Activated naive CD4-positive, alpha-beta T cell treated with anti-CD3 and anti-CD28 coated beads, Interleukin-2, amount 50 U/mL, for 72 hours (primary cell): ENCODE measurements around the gene AKR7A2. TPM values are rescaled to one million over a fixed set of nuclear protein-coding genes. Genes with fewer than 3 reads are reported as not detected.
"Not testable (repeated sequence)": the region's sequence is repeated elsewhere in the genome, so short reads cannot be mapped to it uniquely, and the experiment has no call there.

ENCODE experiments used
- ATAC-seq, 2 donors: fragments of 150-1000 bp; cut with Tn5 transposase; 2 replicates each; pipeline ENCODE4 v1.10.0; 2021; ENCODE audit warnings: mild to moderate bottlenecking in 2 of 2, moderate library complexity in 2 of 2
- DNase-seq, 2 donors: peaks; one replicate each; pipeline ENCODE4 v3.0.0; 2021 to 2022; ENCODE audit warnings: low spot score in 2 of 2
- H3K27ac Mint-ChIP-seq, 2 donors: one replicate each; pipeline ENCODE4 v1.8.0; 2022; ENCODE audit warnings: mild to moderate bottlenecking in 2 of 2, mixed read lengths in 2 of 2
- H3K36me3 Mint-ChIP-seq, 2 donors: one replicate each; pipeline ENCODE4 v1.8.0; 2022; ENCODE audit warnings: mixed read lengths in 2 of 2
- H3K9me3 Mint-ChIP-seq, 2 donors: one replicate each; pipeline ENCODE4 v1.8.0; 2022; ENCODE audit warnings: mixed read lengths in 2 of 2
- total RNA-seq, 2 donors: library from RNA; stranded (reverse); gene quantifications; one replicate each; pipeline ENCODE4 v1.2.3, GENCODE V29; 2022

Gene AKR7A2
- total RNA-seq, 2 donors from 2014 or later, result 42.9 to 50.2 TPM

- peak overlapping the region in 1 of 2 donors; percentile 27 for H3K27ac Mint-ChIP-seq
- not testable (repeated sequence) for H3K9me3 Mint-ChIP-seq, ATAC-seq, DNase-seq
- peaks cover 11 to 12% of the 10 kb centered on the region in 2 donors for H3K36me3 Mint-ChIP-seq
Measured at GRCh38 chr1:19269427-19270342, 42.3 kb downstream of the AKR7A2 start.

DNA sequence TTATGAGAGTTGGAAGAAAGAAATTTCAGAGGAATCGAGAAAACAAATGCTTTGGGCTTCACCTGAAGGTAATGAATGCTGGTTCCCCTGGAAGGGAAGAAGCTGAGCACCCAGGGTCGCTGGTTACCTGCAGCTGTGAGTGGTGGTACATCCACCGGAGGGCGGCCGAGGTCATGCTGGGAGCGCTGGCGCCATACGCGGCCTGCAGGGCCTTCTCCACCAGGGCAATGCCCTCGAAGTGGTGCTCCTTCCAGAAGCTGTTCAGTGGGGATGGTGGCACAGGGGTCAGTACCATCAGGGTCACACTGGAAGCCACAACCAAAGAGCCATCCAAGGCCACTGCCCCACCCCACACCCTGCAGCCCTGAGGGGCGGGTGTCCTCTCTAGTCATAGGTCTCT is 43.5 kb downstream of the AKR7A2 start:
- no peak for DNase-seq
- peak in 1 of 2 donors; percentile 28 for ATAC-seq
- Mint-ChIP-seq H3K36me3 (peaks cover 6% of the 10 kb centered on the region in 2 donors), H3K27ac (no peak overlapping the region), H3K9me3 (no peaks in the 10 kb centered on the region)

DNA sequence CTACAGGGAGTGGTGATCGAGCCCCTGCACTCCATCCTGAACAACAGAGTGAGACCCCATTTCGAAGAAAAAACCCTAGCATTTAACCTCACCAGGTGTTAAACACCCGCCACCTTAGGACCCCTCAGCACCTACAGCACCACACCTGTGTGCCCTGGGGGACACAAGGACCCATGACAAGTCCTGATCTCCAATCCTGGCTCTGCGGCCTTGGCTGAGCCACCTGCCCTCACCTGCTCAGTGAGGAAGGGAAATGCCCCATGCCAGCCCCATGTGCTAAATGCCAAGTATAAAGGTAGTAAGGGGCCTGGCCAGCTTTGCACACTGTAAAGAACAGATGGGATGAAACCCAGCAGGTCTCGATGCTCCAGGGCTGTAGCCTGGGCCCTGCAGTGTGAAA is 49.2 kb downstream of the AKR7A2 start:
- Mint-ChIP-seq H3K9me3 (no peaks in the 10 kb centered on the region), H3K27ac (no peak overlapping the region), H3K36me3 (peaks cover 3 to 4% of the 10 kb centered on the region in 2 donors)
- peak in 1 of 2 donors; percentile 21 for ATAC-seq
- no peak for DNase-seq

GRCh38 chr1:19262047-19262446 is 49.9 kb downstream of the AKR7A2 start:
- DNase-seq, result no peak
- Mint-ChIP-seq H3K27ac (no peak overlapping the region), H3K9me3 (no peaks in the 10 kb centered on the region), H3K36me3 (peaks cover 4 to 10% of the 10 kb centered on the region in 2 donors)
- ATAC-seq, result no peak

DNA sequence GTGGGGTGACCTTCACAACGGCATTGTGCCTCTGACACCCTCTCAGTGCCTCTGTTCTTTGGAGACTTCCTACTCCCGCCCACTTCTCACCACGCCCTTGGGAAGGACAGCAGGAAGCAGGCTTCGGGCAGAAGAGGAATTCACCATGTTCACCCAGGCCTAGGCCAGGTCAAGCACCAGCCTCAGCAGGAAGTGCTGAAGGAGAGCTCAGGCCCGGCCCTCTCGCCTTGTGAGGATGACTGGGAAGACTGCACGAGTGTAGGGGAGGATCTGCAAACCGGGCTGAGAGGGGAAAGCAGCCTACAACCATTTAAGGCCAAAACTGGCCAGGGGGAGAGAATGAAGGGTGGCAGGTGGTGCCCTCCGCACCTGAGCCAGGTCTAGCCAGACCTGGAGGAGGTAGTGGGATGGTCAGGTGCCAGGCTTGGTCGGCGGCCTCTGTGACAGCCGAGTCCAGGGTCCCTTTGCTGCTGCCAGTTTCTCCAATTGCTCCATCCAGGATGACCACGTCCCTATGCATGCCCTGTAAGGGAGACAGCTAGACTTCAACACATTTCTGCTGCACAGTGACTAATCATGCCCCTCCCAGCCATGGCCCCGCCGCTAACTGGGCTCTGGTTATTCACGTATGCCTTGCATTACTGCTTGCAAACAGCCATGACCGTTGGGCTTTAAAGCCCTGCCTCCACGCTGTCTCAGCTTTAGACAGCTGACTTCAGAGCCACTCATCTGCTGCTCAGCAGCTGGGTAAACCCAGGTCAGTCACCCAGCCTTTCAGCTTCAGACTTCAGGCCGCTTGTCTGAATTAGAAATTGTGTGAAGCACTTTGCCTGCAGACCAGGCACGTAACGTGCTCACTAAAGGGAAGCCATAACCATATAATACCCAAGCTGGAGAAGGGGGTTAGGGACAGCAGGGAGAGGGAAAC is 51.5 kb downstream of the AKR7A2 start:
- ATAC-seq, result no peak
- peaks cover 4 to 12% of the 10 kb centered on the region in 2 donors for H3K36me3 Mint-ChIP-seq
- no peak for DNase-seq
- H3K27ac Mint-ChIP-seq, result peak overlapping the region; percentile 30 to 80
- H3K9me3 Mint-ChIP-seq, result no peaks in the 10 kb centered on the region

DNA sequence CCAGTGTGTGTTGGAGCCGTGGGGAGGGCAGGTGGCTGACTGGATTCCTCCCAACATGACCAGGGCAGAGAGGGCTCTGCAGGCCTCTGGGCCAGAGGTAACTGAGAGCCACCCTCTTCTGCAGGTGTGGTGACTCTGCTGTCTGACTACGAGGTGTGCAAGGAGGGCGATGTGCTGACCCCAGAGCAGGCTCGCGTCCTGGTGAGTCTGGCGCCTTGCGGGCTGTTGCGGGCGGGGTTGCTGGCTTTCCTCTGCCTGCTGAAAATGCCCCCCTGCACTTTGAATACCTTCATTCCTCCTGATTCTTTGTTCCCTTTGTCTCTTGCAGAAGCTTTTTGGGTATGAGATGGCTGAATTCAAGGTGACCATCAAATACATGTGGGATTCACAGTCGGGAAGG is 53.6 kb downstream of the AKR7A2 start:
- H3K36me3 Mint-ChIP-seq, result peaks cover 9 to 18% of the 10 kb centered on the region in 2 donors
- DNase-seq (no peak), ATAC-seq (no peak)
- H3K9me3 Mint-ChIP-seq, result no peaks in the 10 kb centered on the region
- H3K27ac Mint-ChIP-seq, result peak overlapping the region; percentile 50 to 80

- peak in 1 of 2 donors; percentile 83 for DNase-seq
- ATAC-seq, result peak; percentile 39 to 84
- no peaks in the 10 kb centered on the region for H3K9me3 Mint-ChIP-seq
- peaks cover 17 to 26% of the 10 kb centered on the region in 2 donors for H3K36me3 Mint-ChIP-seq
- H3K27ac Mint-ChIP-seq, result peak overlapping the region; percentile 80 to 93
Measured at GRCh38 chr1:19257178-19257914, 54.6 kb downstream of the AKR7A2 start.

DNA sequence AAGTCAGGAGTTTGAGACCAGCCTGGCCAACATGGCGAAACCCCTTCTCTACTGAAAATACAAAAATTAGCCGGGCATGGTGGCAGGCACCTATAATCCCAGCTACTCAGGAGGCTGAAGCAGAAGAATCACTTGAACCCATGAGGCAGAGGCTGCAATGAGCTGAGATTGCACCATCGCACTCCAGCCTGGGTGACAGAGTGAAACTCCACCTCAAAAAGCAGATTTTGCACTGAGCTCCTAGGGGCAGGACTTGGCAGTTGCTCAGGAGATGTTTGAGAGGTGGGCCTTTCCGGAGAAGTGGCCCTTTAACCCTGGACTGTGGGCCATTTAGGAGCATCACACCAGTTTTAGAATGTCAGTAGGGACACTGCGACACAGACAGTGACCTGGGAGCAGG is 55.6 kb downstream of the AKR7A2 start:
- H3K27ac Mint-ChIP-seq, result peak overlapping the region; percentile 65 to 80
- peaks cover 25 to 34% of the 10 kb centered on the region in 2 donors for H3K36me3 Mint-ChIP-seq
- ATAC-seq, DNase-seq, H3K9me3 Mint-ChIP-seq: not testable (repeated sequence)

GRCh38 chr1:19255288-19255687 is 56.7 kb downstream of the AKR7A2 start:
- H3K27ac Mint-ChIP-seq, result peak overlapping the region; percentile 65 to 80
- ATAC-seq (no peak), DNase-seq (no peak)
- H3K36me3 Mint-ChIP-seq, result peaks cover 35 to 45% of the 10 kb centered on the region in 2 donors
- no peaks in the 10 kb centered on the region for H3K9me3 Mint-ChIP-seq

DNA sequence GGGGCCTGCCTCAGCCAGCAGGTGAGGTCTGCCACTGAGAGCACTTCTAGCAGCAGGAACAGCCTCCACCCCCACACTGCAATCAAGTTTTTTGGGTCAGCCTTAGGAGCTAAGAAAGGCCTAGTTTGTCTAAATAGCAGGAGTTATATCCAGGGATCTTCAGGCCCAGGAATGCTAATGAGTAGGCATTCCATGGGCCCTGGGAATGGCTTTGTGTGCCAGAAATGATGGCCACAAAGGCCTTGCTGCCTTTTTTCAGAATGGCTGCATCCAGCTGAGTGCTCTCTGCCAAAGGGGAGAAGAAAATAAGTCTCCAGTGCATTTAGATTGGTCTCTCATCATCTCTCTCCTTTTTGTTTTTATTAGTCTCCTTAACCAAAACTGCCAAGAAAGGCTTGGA is 57.5 kb downstream of the AKR7A2 start:
- DNase-seq (no peak), ATAC-seq (no peak)
- no peak overlapping the region for H3K27ac Mint-ChIP-seq
- no peaks in the 10 kb centered on the region for H3K9me3 Mint-ChIP-seq
- H3K36me3 Mint-ChIP-seq, result peaks cover 35 to 46% of the 10 kb centered on the region in 2 donors

Other genes with a start within 250 kb of the AKR7A2 start
- gene UBR4, start 101.9 kb downstream of the AKR7A2 start, total RNA-seq, result 100 to 1,000 TPM; 156 to 199 TPM
- gene EMC1, start 60.6 kb downstream of the AKR7A2 start, total RNA-seq, result 10 to 100 TPM; 42.2 to 44.4 TPM
- 10 to 100 TPM; 60.4 to 83.6 TPM for gene MRTO4, start 60.3 kb downstream of the AKR7A2 start, total RNA-seq
- gene AKR7A3, start 23.4 kb downstream of the AKR7A2 start, total RNA-seq, result under 1 TPM; 0.68 to 0.93 TPM
- gene SLC66A1, start 182 bp upstream of the AKR7A2 start, total RNA-seq, result 1 to 10 TPM; 6.7 to 7.2 TPM
- gene CAPZB, start 173.4 kb upstream of the AKR7A2 start, total RNA-seq, result 100 to 1,000 TPM; 404 to 419 TPM